HepG2 (cell line): ENCODE measurements around the gene SCT. TPM values are rescaled to one million over a fixed set of nuclear protein-coding genes. Genes with fewer than 3 reads are reported as not detected.

ENCODE experiments used
- ATF5 ChIP-seq: sonication (generic); formaldehyde crosslinking; IDR thresholded peaks from 2 replicates; pipeline ENCODE4 v1.4.0; 2020; ENCODE audit warnings: mild to moderate bottlenecking, low read depth, missing genetic modification reagents
- BORCS8-MEF2B ChIP-seq: sonication (generic); formaldehyde crosslinking; IDR thresholded peaks from 2 replicates; pipeline ENCODE4 v1.8.0; 2022; ENCODE audit warnings: mild to moderate bottlenecking, missing genetic modification reagents
- CERS6 ChIP-seq: sonication (generic); formaldehyde crosslinking; IDR thresholded peaks from 2 replicates; pipeline ENCODE4 v1.5.0; 2020; ENCODE audit warnings: missing genetic modification reagents
- DZIP1 ChIP-seq: sonication (generic); formaldehyde crosslinking; IDR thresholded peaks from 2 replicates; pipeline ENCODE4 v1.5.0; 2020; ENCODE audit warnings: mild to moderate bottlenecking, missing genetic modification reagents
- EHMT2 ChIP-seq: fragments of 200-600 bp; sonication (generic); IDR thresholded peaks from 2 replicates; pipeline ENCODE4 v1.7.0; 2017; ENCODE audit warnings: antibody characterized with exemption, low read depth, low read length, borderline replicate concordance
- FOXK2 ChIP-seq: fragments of 450-650 bp; IDR thresholded peaks from 2 replicates; pipeline ENCODE4 v1.6.1; 2016
- IKZF5 ChIP-seq: IDR thresholded peaks from 2 replicates; pipeline ENCODE4 v1.6.1; 2018; ENCODE audit warnings: missing genetic modification reagents, mild to moderate bottlenecking, missing compliant biosample characterization
- KDM5A ChIP-seq: fragments of 200-600 bp; sonication (generic); IDR thresholded peaks from 2 replicates; pipeline ENCODE4 v1.7.0; 2018; ENCODE audit warnings: antibody characterized with exemption, mild to moderate bottlenecking, low read length, borderline replicate concordance
- MATR3 ChIP-seq: sonication (generic); formaldehyde crosslinking; IDR thresholded peaks from 2 replicates; pipeline ENCODE4 v1.4.0; 2020; ENCODE audit warnings: missing genetic modification reagents
- PCBP1 ChIP-seq: fragments of 200-400 bp; formaldehyde crosslinking; IDR thresholded peaks from 2 replicates; pipeline ENCODE4 v1.6.1; 2017; ENCODE audit warnings: mild to moderate bottlenecking, low read depth, low read length, borderline replicate concordance
- SAFB2 ChIP-seq: sonication (generic); formaldehyde crosslinking; IDR thresholded peaks from 2 replicates; pipeline ENCODE4 v1.5.1; 2020; ENCODE audit warnings: missing genetic modification reagents, low read depth, mild to moderate bottlenecking, borderline replicate concordance
- SCMH1 ChIP-seq: sonication (generic); formaldehyde crosslinking; IDR thresholded peaks from 2 replicates; pipeline ENCODE4 v1.9.0; 2021; ENCODE audit warnings: missing genetic modification reagents, mild to moderate bottlenecking, borderline replicate concordance
- SMC3 ChIP-seq: IDR thresholded peaks from 2 replicates; pipeline ENCODE4 v1.6.1; 2011; ENCODE audit warnings: low read length, improper control_type of control experiment
- TCF12 ChIP-seq, 2 experiments: fragments of 450-650 bp in 1 of 2; sonication (generic) in 1 of 2; formaldehyde crosslinking in 1 of 2; IDR thresholded peaks; 2 replicates each; pipeline versions ENCODE4 v1.6.1 to v1.8.0; 2017 to 2022; ENCODE audit warnings: antibody characterized with exemption in 1 of 2, mild to moderate bottlenecking in 1 of 2, missing genetic modification reagents in 1 of 2, moderate library complexity in 1 of 2
- ZBTB26 ChIP-seq: IDR thresholded peaks from 2 replicates; pipeline ENCODE4 v1.6.1; 2016; ENCODE audit warnings: missing compliant biosample characterization, missing genetic modification reagents, borderline replicate concordance
- ZBTB44 ChIP-seq: sonication (generic); formaldehyde crosslinking; IDR thresholded peaks from 2 replicates; pipeline ENCODE4 v1.4.0; 2020; ENCODE audit warnings: missing genetic modification reagents
- ZFP62 ChIP-seq: sonication (generic); formaldehyde crosslinking; IDR thresholded peaks from 2 replicates; pipeline ENCODE4 v1.4.0; 2020; ENCODE audit warnings: missing genetic modification reagents
- ZNF124 ChIP-seq: sonication (generic); formaldehyde crosslinking; IDR thresholded peaks from 2 replicates; pipeline ENCODE4 v1.4.0; 2020; ENCODE audit warnings: missing genetic modification reagents
- ZNF207 ChIP-seq: fragments of 450-650 bp; IDR thresholded peaks from 2 replicates; pipeline ENCODE4 v1.6.1; 2016; ENCODE audit warnings: antibody characterized with exemption, borderline replicate concordance
- ZNF382 ChIP-seq: sonication (generic); formaldehyde crosslinking; IDR thresholded peaks from 2 replicates; pipeline ENCODE4 v1.5.0; 2020; ENCODE audit warnings: missing genetic modification reagents, mild to moderate bottlenecking, borderline replicate concordance
- polyA plus RNA-seq, 8 experiments: library from polyadenylated mRNA; depleted of rRNA in 3 of 8; stranded (reverse) in 7 of 8; unstranded in 1 of 8; fragments of >200 nt; fragmentation: Illumina TruSeq in 4 of 8; extraction: Trizol in 4 of 8; gene quantifications; 2 replicates each; pipeline versions ENCODE4 v1.2.1 to v1.2.3, GENCODE V29; 2011 to 2016; ENCODE audit warnings: low read depth in 4 of 8, missing spikeins in 1 of 8, mixed read lengths in 1 of 8; ENCODE audit not compliant: insufficient read depth in 1 of 8
- total RNA-seq, 5 experiments: library from RNA; depleted of rRNA; stranded (reverse); fragments of >200 nt; fragmentation: Illumina TruSeq; extraction: Trizol; gene quantifications; 2 replicates each; pipeline ENCODE4 v1.2.3, GENCODE V29; 2016; ENCODE audit warnings: low read depth in 1 of 5

SCT gene
- total and polyA plus RNA-seq, 2 of the 13 experiments (the other 11 are each of a cell fraction or from before 2014, with no cell fraction given), result not detected

DNA sequence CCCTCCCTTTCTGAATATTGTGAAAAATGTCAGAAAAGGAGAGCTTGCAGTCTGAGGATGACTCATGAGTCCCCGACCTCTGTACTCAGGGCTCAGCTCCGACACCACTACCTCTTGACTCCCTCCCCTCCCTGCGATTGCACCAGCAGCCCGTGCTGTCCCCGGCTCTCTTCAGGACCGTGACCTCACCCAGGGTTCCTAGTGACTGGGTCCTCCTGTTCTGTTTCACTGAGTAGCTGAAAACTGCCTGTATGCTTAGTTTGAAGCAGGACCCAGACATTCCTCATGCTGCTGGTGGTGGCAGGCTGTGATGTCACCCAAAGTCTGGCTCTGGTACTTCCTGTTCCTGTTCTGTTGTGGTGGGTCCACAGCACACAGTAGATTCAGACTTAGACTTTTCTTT, 39.0 kb downstream of the SCT start (continued):
- TF ChIP-seq DZIP1 (CRISPR knock-in tag) (no peak), FOXK2 (no peak), PCBP1 (no peak), IKZF5 (CRISPR knock-in tag) (peak; percentile 79), ZFP62 (CRISPR knock-in tag) (no peak), ZNF382 (no peak), ZBTB26 (no peak), TCF12 (IDR thresholded peaks at IDR 0.05) (no peak), TCF12 (CRISPR knock-in tag; IDR thresholded peaks at IDR 0.05) (0 out of 2 replicates have a peak, but pooled peaks have one; percentile 31), BORCS8-MEF2B (CRISPR knock-in tag) (no peak), ZBTB44 (no peak), ZNF207 (no peak), MATR3 (no peak), SCMH1 (no peak), EHMT2 (no peak), CERS6 (no peak), ZNF124 (CRISPR knock-in tag) (peak; percentile 71; the same call in 1 of the 2 replicates), KDM5A (no peak), SAFB2 (no peak), SMC3 (peak; percentile 33; the same call in 1 of the 2 replicates), ATF5 (CRISPR knock-in tag) (no peak)
